GM12878 (cell line): Measurements from ENCODE around the gene CADM2. TPM values are rescaled to one million over a fixed set of nuclear protein-coding genes. Genes with fewer than 3 reads are reported as not detected.

Experiments
- ATAC-seq: fragments of 200-7000 bp; cut with Tn5 transposase; 3 replicates; pipeline ENCODE4 v1.9.1; 2020; ENCODE audit warnings: mild to moderate bottlenecking, moderate library complexity
- BruUV-seq: library from RNA; stranded (reverse); fragments of 400-500 nt; replicated peaks from 2 replicates; lab custom pipeline; 2021; lab: Mats Ljungman, UMichigan
- CTCF ChIA-PET: fragments of 300-600 bp; sonication (Branson Sonifier 250); formaldehyde crosslinking; extraction: SDS; loops from one replicate; lab custom pipeline; 2021; ENCODE audit warnings: inconsistent platforms; lab: Yijun Ruan, JAX
- POLR2A ChIA-PET: fragments of 350-600 bp; formaldehyde crosslinking; extraction: SDS; loops from one replicate; lab custom pipeline; 2021; ENCODE audit warnings: inconsistent platforms; lab: Charles Lee
- RAD21 ChIA-PET: fragments of 300-600 bp; sonication (Branson Sonifier 250); formaldehyde crosslinking; loops from one replicate; lab custom pipeline; 2023; ENCODE audit warnings: antibody characterized with exemption; ENCODE audit not compliant: unreplicated experiment; lab: Charles Lee
- SMC1A ChIA-PET: fragments of 300-600 bp; sonication (Branson Sonifier 250); formaldehyde crosslinking; loops from one replicate; lab custom pipeline; 2023; ENCODE audit not compliant: unreplicated experiment, uncharacterized antibody; lab: Charles Lee
- DNase-seq: peaks from one replicate; pipeline ENCODE4 v3.0.0-alpha.2; 2011; ENCODE audit warnings: low read depth, low spot score
- FAIRE-seq: peaks from 3 replicates; lab custom pipeline; 2011; peaks lifted over from hg19 to GRCh38; lab: Jason Lieb, UNC
- H2AFZ ChIP-seq: 2 replicates; pipeline ENCODE4 v1.6.0; 2011; ENCODE audit warnings: low read depth, low read length, control low read depth; ENCODE audit not compliant: control insufficient read depth
- H3K27ac ChIP-seq: 2 replicates; pipeline ENCODE4 v1.5.1; 2011; ENCODE audit warnings: control low read depth; ENCODE audit not compliant: control insufficient read depth, insufficient read depth
- H3K27me3 ChIP-seq, 2 experiments: replicated peaks in 1 of 2; 2 replicates each; pipeline versions ENCODE4 v1.6.0 to v1.6.1; 2011; ENCODE audit warnings: low read length in 1 of 2; ENCODE audit not compliant: control insufficient read depth in 2 of 2, insufficient read depth in 2 of 2
- H3K36me3 ChIP-seq, 2 experiments: 2 replicates each; pipeline ENCODE4 v1.5.1; 2011; ENCODE audit warnings: low read length in 1 of 2; ENCODE audit not compliant: control insufficient read depth in 2 of 2, insufficient read depth in 2 of 2
- H3K4me1 ChIP-seq: 2 replicates; pipeline ENCODE4 v1.6.1; 2011; ENCODE audit warnings: mild to moderate bottlenecking, low read length, moderate library complexity, mixed read lengths; ENCODE audit not compliant: control insufficient read depth, insufficient read depth
- H3K4me2 ChIP-seq: 2 replicates; pipeline ENCODE4 v1.6.0; 2011; ENCODE audit warnings: control low read depth; ENCODE audit not compliant: control insufficient read depth, insufficient read depth
- H3K4me3 ChIP-seq: fragments of 200-600 bp; sonication (generic); 2 replicates; pipeline ENCODE4 v1.5.1; 2016
- H3K79me2 ChIP-seq: 2 replicates; pipeline ENCODE4 v1.6.0; 2011; ENCODE audit warnings: low read length; ENCODE audit not compliant: control insufficient read depth, insufficient read depth
- H3K9ac ChIP-seq: 2 replicates; pipeline ENCODE4 v1.8.0; 2011; ENCODE audit warnings: low read length, control low read depth, mixed read lengths; ENCODE audit not compliant: control insufficient read depth, insufficient read depth
- H3K9me3 ChIP-seq: replicated peaks from 3 replicates; pipeline ENCODE4 v1.5.1; 2011; ENCODE audit warnings: mild to moderate bottlenecking, low read length; ENCODE audit not compliant: control insufficient read depth, insufficient read depth
- H4K20me1 ChIP-seq: 2 replicates; pipeline ENCODE4 v1.6.0; 2011; ENCODE audit not compliant: control insufficient read depth, insufficient read depth
- CBX3 ChIP-seq: fragments of 200-600 bp; sonication (generic); IDR thresholded peaks from 2 replicates; pipeline ENCODE4 v1.6.1; 2016; ENCODE audit warnings: low read depth, borderline replicate concordance
- CBX5 ChIP-seq: sonication (generic); IDR thresholded peaks from 2 replicates; pipeline ENCODE4 v1.6.1; 2016; ENCODE audit warnings: low read depth, moderate library complexity, mild to moderate bottlenecking, inconsistent platforms
- CREM ChIP-seq: IDR thresholded peaks from 2 replicates; pipeline ENCODE4 v1.6.1; 2014; ENCODE audit warnings: antibody characterized with exemption, low read depth
- E2F8 ChIP-seq: fragments of 450-650 bp; IDR thresholded peaks from 2 replicates; pipeline ENCODE4 v1.6.1; 2018; ENCODE audit warnings: mild to moderate bottlenecking, low read depth, moderate library complexity; ENCODE audit not compliant: partially characterized antibody
- IRF5 ChIP-seq: fragments of 450-650 bp; IDR thresholded peaks from 2 replicates; pipeline ENCODE4 v1.6.1; 2017; ENCODE audit warnings: borderline replicate concordance
- MLLT1 ChIP-seq: fragments of 450-650 bp; IDR thresholded peaks from 2 replicates; pipeline ENCODE4 v1.6.1; 2016; ENCODE audit warnings: mild to moderate bottlenecking
- MYB ChIP-seq: fragments of 150-350 bp; IDR thresholded peaks from 2 replicates; pipeline ENCODE4 v1.6.1; 2014; ENCODE audit warnings: mild to moderate bottlenecking, low read depth, low read length, borderline replicate concordance
- MYC ChIP-seq: IDR thresholded peaks from 2 replicates; pipeline ENCODE4 v1.6.1; 2011; ENCODE audit warnings: mild to moderate bottlenecking, low read length, moderate library complexity, inconsistent platforms; ENCODE audit not compliant: insufficient read depth, insufficient replicate concordance, insufficient read length, severe bottlenecking
- NBN ChIP-seq: fragments of 450-650 bp; IDR thresholded peaks from 2 replicates; pipeline ENCODE4 v1.6.1; 2016
- NFYA ChIP-seq: IDR thresholded peaks from 2 replicates; pipeline ENCODE4 v1.6.1; 2011; ENCODE audit warnings: low read depth, mild to moderate bottlenecking, low read length, improper control_type of control experiment, borderline replicate concordance
- RELA ChIP-seq: fragments of 450-650 bp; IDR thresholded peaks from 2 replicates; pipeline ENCODE4 v1.8.0; 2014; ENCODE audit warnings: borderline replicate concordance; ENCODE audit not compliant: partially characterized antibody
- SREBF2 ChIP-seq: IDR thresholded peaks from 2 replicates; pipeline ENCODE4 v1.6.1; 2012; ENCODE audit warnings: mild to moderate bottlenecking, low read length
- SRF ChIP-seq, 2 experiments: IDR thresholded peaks; 2 replicates each; pipeline ENCODE4 v1.6.1; 2011; ENCODE audit warnings: low read depth in 2 of 2, low read length in 2 of 2, mild to moderate bottlenecking in 1 of 2, moderate library complexity in 1 of 2
- SUZ12 ChIP-seq: fragments of 200-600 bp; sonication (generic); IDR thresholded peaks from one replicate; pipeline ENCODE4 v1.6.1; 2018; ENCODE audit warnings: antibody characterized with exemption, mild to moderate bottlenecking; ENCODE audit not compliant: unreplicated experiment
- TCF3 ChIP-seq: IDR thresholded peaks from 2 replicates; pipeline ENCODE4 v1.6.1; 2012; ENCODE audit warnings: low read depth, mild to moderate bottlenecking, low read length, borderline replicate concordance; ENCODE audit not compliant: insufficient read depth
- ZBED1 ChIP-seq: IDR thresholded peaks from 2 replicates; pipeline ENCODE4 v1.6.1; 2016; ENCODE audit warnings: borderline replicate concordance
- WGBS: methylation state at CpG from one replicate; pipeline ENCODE4 v1.1.6; 2016; ENCODE audit warnings: low lambda C conversion rate; ENCODE audit not compliant: insufficient replicate concordance, insufficient coverage; ENCODE audit errors: missing lambda C conversion rate; 5-methylcytosine and 5-hydroxymethylcytosine counted together
- in situ Hi-C: fragments of 300-500 bp; cut with MboI; formaldehyde crosslinking; loops from 9 replicates; pipeline ENCODE4 v1.14.3; 2018; ENCODE audit warnings: mixed read lengths
- intact Hi-C: fragments of 100-400 bp; cut with micrococcal nuclease; formaldehyde crosslinking; loops from one replicate; pipeline ENCODE4 v1.14.2; 2022; ENCODE audit not compliant: unreplicated experiment
- polyA plus RNA-seq, 11 experiments: library from polyadenylated mRNA; depleted of rRNA in 4 of 11; unstranded in 6 of 11; stranded (reverse) in 5 of 11; fragments of >200 nt; fragmentation: Nextera tagmentation in 4 of 11; fragmentation: Illumina TruSeq in 1 of 11; extraction: Ambion mirVana in 4 of 11; extraction: Trizol in 1 of 11; gene quantifications; 1 replicate in 1 of 11; 2 replicates in 10 of 11; pipeline versions ENCODE4 v1.2.1 to v1.2.3, GENCODE V29; 2011 to 2016; ENCODE audit warnings: inconsistent platforms in 2 of 11, missing spikeins in 2 of 11, low read depth in 1 of 11
- total RNA-seq, 4 experiments: library from RNA; depleted of rRNA in 3 of 4; stranded (reverse); fragments of >200 nt in 3 of 4; fragmentation: Illumina TruSeq in 1 of 4; extraction: Trizol in 1 of 4; gene quantifications; 2 replicates each; pipeline versions ENCODE4 v1.2.1 to v1.2.3, GENCODE V29; 2013 to 2021

The CADM2 gene
- total and polyA plus RNA-seq, 10 of the 15 experiments (the other 5 are each of a cell fraction or from before 2014, with no cell fraction given): 0.13 TPM; not detected in 9

- no peaks in the 10 kb centered on the region; the same call in 2 of the 3 replicates for H3K9me3 ChIP-seq
- DNase-seq: no peak
- ATAC-seq: no peak
- POLR2A ChIA-PET: interaction anchor here (0.5 kb wide), 1 partner anchor 217 kb away, joined by 6 read pairs; no protein-coding TSS in a partner anchor
- no TSS peak for BruUV-seq
- RAD21 ChIA-PET: no interaction called here
- H3K4me1 ChIP-seq: no peaks in the 10 kb centered on the region
- intact Hi-C loops (no loop called here), in situ Hi-C loops (no loop called here)
- H3K4me2 ChIP-seq: no peak overlapping the region
- H3K27ac ChIP-seq: no peak overlapping the region
- CTCF ChIA-PET: no interaction called here
- no peak for FAIRE-seq
- TF ChIP-seq SUZ12 (no peak), MLLT1 (no peak), IRF5 (no peak), ZBED1 (no peak), CBX5 (no peak), MYB (no peak), TCF3 (no peak), NFYA (no peak), NBN (no peak), MYC (no peak), CREM (no peak), SRF (IDR thresholded peaks at IDR 0.05; ENCODE audit: low read depth in 2 of 2, low read length in 2 of 2) (no peak), E2F8 (no peak), RELA (no peak), CBX3 (no peak), SREBF2 (no peak)
- no peak overlapping the region for H2AFZ ChIP-seq
- H3K9ac ChIP-seq: no peak overlapping the region
- SMC1A ChIA-PET: no interaction called here
- peaks cover 0 to 4% of the 10 kb centered on the region in 2 experiments; a peak in 3 of 4 replicates for H3K27me3 ChIP-seq
- no peaks in the 10 kb centered on the region for H3K79me2 ChIP-seq
- H3K4me3 ChIP-seq: no peak overlapping the region
- 7% methylated on average over 7 of the region's 7 CpGs for WGBS
- no peaks in the 10 kb centered on the region for H4K20me1 ChIP-seq
- H3K36me3 ChIP-seq: no peaks in the 10 kb centered on the region
Observed at GRCh38 chr3:84961011-84961410, 2.2 kb downstream of the CADM2 start.
